ENCODE measurements around the gene MMP27.
"Not testable (repeated sequence)": the region's sequence is repeated elsewhere in the genome, so short reads cannot be mapped to it uniquely, and the experiment has no call there.

The MMP27 gene

GRCh38 chr11:102705626-102706025, at the start of gene MMP27:
Gene MMP27, minus strand, starts transcription at chr11:102705769. Its CDS starts 55 bp downstream, at chr11:102705714.
- Histone ChIP-seq H3K4me1 (ENCODE audit: control insufficient read depth in 1 of 2, insufficient read depth in 2 of 2, low read length in 2 of 2) (no peaks in the 10 kb centered on the region), H3K27me3 (ENCODE audit: low read depth, low read length) (no peaks in the 10 kb centered on the region), H3K9me3 (ENCODE audit: control insufficient read depth in 1 of 2, low read length in 2 of 2) (no peaks in the 10 kb centered on the region), H3K4me3 (ENCODE audit: low read depth in 1 of 2, low read length in 2 of 2) (no peak within 1 kb of the TSS), H3K36me3 (ENCODE audit: control insufficient read depth in 1 of 2, insufficient read depth in 2 of 2, low read length in 2 of 2) (no peaks in the 10 kb centered on the region), H3K27ac (ENCODE audit: low read length) (no peak within 1 kb of the TSS)

- H3K4me1 ChIP-seq (ENCODE audit: control insufficient read depth in 1 of 2, insufficient read depth in 2 of 2, low read length in 2 of 2) = no peaks in the 10 kb centered on the region
- H3K9me3 ChIP-seq (ENCODE audit: control insufficient read depth in 1 of 2, low read length in 2 of 2) = peaks cover 0 to 5% of the 10 kb centered on the region in 2 donors
- no peak overlapping the region for H3K4me3 ChIP-seq (ENCODE audit: low read depth in 1 of 2, low read length in 2 of 2)
- no peaks in the 10 kb centered on the region for H3K36me3 ChIP-seq (ENCODE audit: control insufficient read depth in 1 of 2, insufficient read depth in 2 of 2, low read length in 2 of 2)
- H3K27me3 ChIP-seq (ENCODE audit: low read depth, low read length) = no peaks in the 10 kb centered on the region
- H3K27ac ChIP-seq (ENCODE audit: low read length) = no peak overlapping the region
Measured at GRCh38 chr11:102753267-102753666, 47.7 kb upstream of the MMP27 start.

- Histone ChIP-seq H3K4me3 (ENCODE audit: low read depth in 1 of 2, low read length in 2 of 2) (no peak overlapping the region), H3K27ac (ENCODE audit: low read length) (no peak overlapping the region), H3K36me3 (ENCODE audit: control insufficient read depth in 1 of 2, insufficient read depth in 2 of 2, low read length in 2 of 2) (no peaks in the 10 kb centered on the region), H3K27me3 (ENCODE audit: low read depth, low read length) (no peaks in the 10 kb centered on the region), H3K9me3 (ENCODE audit: control insufficient read depth in 1 of 2, low read length in 2 of 2) (peaks cover 0 to 7% of the 10 kb centered on the region in 2 donors), H3K4me1 (ENCODE audit: control insufficient read depth in 1 of 2, insufficient read depth in 2 of 2, low read length in 2 of 2) (no peaks in the 10 kb centered on the region)
Measured at GRCh38 chr11:102751673-102752072, 46.1 kb upstream of the MMP27 start.

- no peaks in the 10 kb centered on the region for H3K36me3 ChIP-seq (ENCODE audit: control insufficient read depth in 1 of 2, insufficient read depth in 2 of 2, low read length in 2 of 2)
- H3K27me3 ChIP-seq (ENCODE audit: low read depth, low read length) = no peaks in the 10 kb centered on the region
- no peak overlapping the region for H3K27ac ChIP-seq (ENCODE audit: low read length)
- H3K9me3 ChIP-seq (ENCODE audit: control insufficient read depth in 1 of 2, low read length in 2 of 2) = peaks cover 0 to 7% of the 10 kb centered on the region in 2 donors
- H3K4me1 ChIP-seq (ENCODE audit: control insufficient read depth in 1 of 2, insufficient read depth in 2 of 2, low read length in 2 of 2) = no peaks in the 10 kb centered on the region
- no peak overlapping the region for H3K4me3 ChIP-seq (ENCODE audit: low read depth in 1 of 2, low read length in 2 of 2)
Measured at GRCh38 chr11:102749101-102749722, 43.6 kb upstream of the MMP27 start.

GRCh38 chr11:102746746-102747578, 41.4 kb upstream of the MMP27 start:
- not testable (repeated sequence) for H3K36me3 ChIP-seq (ENCODE audit: control insufficient read depth in 1 of 2, insufficient read depth in 2 of 2, low read length in 2 of 2); H3K9me3 ChIP-seq (ENCODE audit: control insufficient read depth in 1 of 2, low read length in 2 of 2); H3K27ac ChIP-seq (ENCODE audit: low read length); H3K27me3 ChIP-seq (ENCODE audit: low read depth, low read length); H3K4me3 ChIP-seq (ENCODE audit: low read depth in 1 of 2, low read length in 2 of 2); H3K4me1 ChIP-seq (ENCODE audit: control insufficient read depth in 1 of 2, insufficient read depth in 2 of 2, low read length in 2 of 2)

GRCh38 chr11:102734650-102735049, 29.1 kb upstream of the MMP27 start:
- no peaks in the 10 kb centered on the region for H3K4me1 ChIP-seq (ENCODE audit: control insufficient read depth in 1 of 2, insufficient read depth in 2 of 2, low read length in 2 of 2)
- H3K36me3 ChIP-seq (ENCODE audit: control insufficient read depth in 1 of 2, insufficient read depth in 2 of 2, low read length in 2 of 2) = no peaks in the 10 kb centered on the region
- no peak overlapping the region for H3K27ac ChIP-seq (ENCODE audit: low read length)
- H3K9me3 ChIP-seq (ENCODE audit: control insufficient read depth in 1 of 2, low read length in 2 of 2) = peaks cover 0 to 3% of the 10 kb centered on the region in 2 donors
- no peaks in the 10 kb centered on the region for H3K27me3 ChIP-seq (ENCODE audit: low read depth, low read length)
- no peak overlapping the region for H3K4me3 ChIP-seq (ENCODE audit: low read depth in 1 of 2, low read length in 2 of 2)

- Histone ChIP-seq H3K4me3 (ENCODE audit: low read depth in 1 of 2, low read length in 2 of 2) (no peak overlapping the region), H3K4me1 (ENCODE audit: control insufficient read depth in 1 of 2, insufficient read depth in 2 of 2, low read length in 2 of 2) (no peaks in the 10 kb centered on the region), H3K36me3 (ENCODE audit: control insufficient read depth in 1 of 2, insufficient read depth in 2 of 2, low read length in 2 of 2) (no peaks in the 10 kb centered on the region), H3K27me3 (ENCODE audit: low read depth, low read length) (no peaks in the 10 kb centered on the region), H3K27ac (ENCODE audit: low read length) (no peak overlapping the region), H3K9me3 (ENCODE audit: control insufficient read depth in 1 of 2, low read length in 2 of 2) (peaks cover 0 to 3% of the 10 kb centered on the region in 2 donors)
Measured at GRCh38 chr11:102733232-102733875, 27.8 kb upstream of the MMP27 start.

- not testable (repeated sequence) for H3K36me3 ChIP-seq (ENCODE audit: control insufficient read depth in 1 of 2, insufficient read depth in 2 of 2, low read length in 2 of 2); H3K4me3 ChIP-seq (ENCODE audit: low read depth in 1 of 2, low read length in 2 of 2); H3K9me3 ChIP-seq (ENCODE audit: control insufficient read depth in 1 of 2, low read length in 2 of 2); H3K27me3 ChIP-seq (ENCODE audit: low read depth, low read length); H3K4me1 ChIP-seq (ENCODE audit: control insufficient read depth in 1 of 2, insufficient read depth in 2 of 2, low read length in 2 of 2); H3K27ac ChIP-seq (ENCODE audit: low read length)
Measured at GRCh38 chr11:102730944-102731343, 25.4 kb upstream of the MMP27 start.

- Histone ChIP-seq H3K9me3 (ENCODE audit: control insufficient read depth in 1 of 2, low read length in 2 of 2) (no peaks in the 10 kb centered on the region), H3K27ac (ENCODE audit: low read length) (no peak overlapping the region), H3K36me3 (ENCODE audit: control insufficient read depth in 1 of 2, insufficient read depth in 2 of 2, low read length in 2 of 2) (no peaks in the 10 kb centered on the region), H3K4me1 (ENCODE audit: control insufficient read depth in 1 of 2, insufficient read depth in 2 of 2, low read length in 2 of 2) (no peaks in the 10 kb centered on the region), H3K4me3 (ENCODE audit: low read depth in 1 of 2, low read length in 2 of 2) (no peak overlapping the region), H3K27me3 (ENCODE audit: low read depth, low read length) (no peaks in the 10 kb centered on the region)
Measured at GRCh38 chr11:102729849-102730815, 24.6 kb upstream of the MMP27 start.

GRCh38 chr11:102727890-102728289, 22.3 kb upstream of the MMP27 start:
- Histone ChIP-seq H3K36me3 (ENCODE audit: control insufficient read depth in 1 of 2, insufficient read depth in 2 of 2, low read length in 2 of 2) (no peaks in the 10 kb centered on the region), H3K4me1 (ENCODE audit: control insufficient read depth in 1 of 2, insufficient read depth in 2 of 2, low read length in 2 of 2) (no peaks in the 10 kb centered on the region), H3K9me3 (ENCODE audit: control insufficient read depth in 1 of 2, low read length in 2 of 2) (peaks cover 0 to 4% of the 10 kb centered on the region in 2 donors), H3K27ac (ENCODE audit: low read length) (no peak overlapping the region), H3K27me3 (ENCODE audit: low read depth, low read length) (no peaks in the 10 kb centered on the region), H3K4me3 (ENCODE audit: low read depth in 1 of 2, low read length in 2 of 2) (no peak overlapping the region)

All from muscle layer of duodenum (tissue), 2 donors.